NCI-H2171 treated with DMSO at 0.1 percent for 48 hours (cell line): ENCODE data around the gene NFKBIA.
A peak's percentile ranks its signal among the peaks of the same experiment; 100 is the strongest.
"Not testable (repeated sequence)": the region's sequence is repeated elsewhere in the genome, so short reads cannot be mapped to it uniquely, and the experiment has no call there.

Experiments
- DNase-seq: peaks from one replicate; lab custom pipeline; 2025; lab: John Stamatoyannopoulos, UW

NFKBIA gene, protein sequence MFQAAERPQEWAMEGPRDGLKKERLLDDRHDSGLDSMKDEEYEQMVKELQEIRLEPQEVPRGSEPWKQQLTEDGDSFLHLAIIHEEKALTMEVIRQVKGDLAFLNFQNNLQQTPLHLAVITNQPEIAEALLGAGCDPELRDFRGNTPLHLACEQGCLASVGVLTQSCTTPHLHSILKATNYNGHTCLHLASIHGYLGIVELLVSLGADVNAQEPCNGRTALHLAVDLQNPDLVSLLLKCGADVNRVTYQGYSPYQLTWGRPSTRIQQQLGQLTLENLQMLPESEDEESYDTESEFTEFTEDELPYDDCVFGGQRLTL

DNA sequence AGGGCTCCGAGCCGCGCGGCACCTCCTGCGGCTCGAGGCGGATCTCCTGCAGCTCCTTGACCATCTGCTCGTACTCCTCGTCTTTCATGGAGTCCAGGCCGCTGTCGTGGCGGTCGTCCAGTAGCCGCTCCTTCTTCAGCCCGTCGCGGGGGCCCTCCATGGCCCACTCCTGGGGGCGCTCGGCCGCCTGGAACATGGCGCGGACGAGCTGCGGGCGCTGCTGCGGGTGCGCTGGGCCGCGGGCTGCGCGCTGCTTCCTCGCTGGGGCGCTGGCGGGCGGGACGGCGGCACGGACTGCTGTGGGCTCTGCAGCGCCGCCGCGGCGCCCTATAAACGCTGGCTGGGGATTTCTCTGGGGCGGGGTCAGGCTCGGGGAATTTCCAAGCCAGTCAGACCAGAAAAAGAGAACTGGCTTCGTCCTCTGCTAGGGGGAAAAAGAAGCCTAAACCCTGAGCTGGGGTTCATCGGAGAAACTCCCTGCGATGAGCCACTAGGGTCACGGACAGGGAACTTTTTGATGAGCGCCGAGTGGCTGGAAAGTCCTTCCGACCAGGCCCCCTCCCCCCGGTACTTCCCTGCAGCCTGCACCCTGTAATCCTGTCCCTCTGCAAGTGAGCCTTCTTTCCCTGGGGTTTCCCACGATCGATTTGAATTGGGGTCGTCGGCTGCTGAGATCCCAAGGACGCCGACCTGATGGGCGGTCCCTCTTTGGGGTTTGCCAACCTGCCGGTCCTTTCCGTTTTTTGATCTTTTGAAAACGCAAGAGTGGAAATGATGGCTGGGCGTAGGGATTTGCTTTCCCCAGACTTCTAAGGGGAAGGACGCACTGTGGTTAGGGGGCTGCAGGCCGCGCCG lies at the start of gene NFKBIA:
Gene NFKBIA (minus strand): TSS at position 301 of the 855 bp plus-strand sequence. CDS start 105 bp downstream, at position 196.
- peak; percentile 80 for DNase-seq

DNA sequence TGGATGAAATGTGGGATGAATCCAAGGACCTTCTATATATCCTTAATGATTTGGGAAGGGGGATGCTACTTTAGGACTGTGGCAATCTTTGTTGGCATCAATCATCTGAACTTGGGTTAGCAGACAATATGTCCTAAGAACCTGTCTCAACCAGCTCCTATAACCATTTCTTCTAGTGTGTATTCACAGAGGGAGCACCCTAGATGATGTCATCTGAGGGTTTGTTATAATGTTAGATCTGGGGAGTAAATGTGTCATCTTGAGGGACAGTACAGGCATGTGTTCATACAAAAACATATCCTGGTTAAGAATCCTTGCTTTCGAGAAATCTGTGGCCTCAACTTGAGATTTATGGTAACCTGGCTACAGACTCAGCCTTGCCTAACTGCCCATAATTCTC lies 41.9 kb upstream of the NFKBIA start:
- no peak for DNase-seq

DNA sequence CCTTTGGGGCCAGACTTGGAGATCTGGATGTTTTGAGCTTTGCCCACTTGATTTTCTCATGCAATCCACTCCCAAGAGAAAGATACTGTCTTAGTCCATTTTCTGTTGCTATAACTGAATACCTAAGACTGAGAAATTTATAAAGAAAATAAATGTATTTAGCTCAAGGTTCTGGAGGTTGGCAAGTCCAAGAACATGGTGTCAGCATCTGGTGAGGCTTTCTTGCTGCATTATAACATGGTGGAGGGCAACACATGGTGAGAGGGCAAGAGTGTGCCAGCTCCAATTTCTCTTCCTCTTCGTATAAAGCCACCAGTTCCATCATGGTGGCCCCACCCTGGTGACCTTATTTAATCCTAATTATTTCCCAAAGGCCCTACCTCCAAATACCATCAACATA lies 39.6 kb upstream of the NFKBIA start:
- no peak for DNase-seq

DNA sequence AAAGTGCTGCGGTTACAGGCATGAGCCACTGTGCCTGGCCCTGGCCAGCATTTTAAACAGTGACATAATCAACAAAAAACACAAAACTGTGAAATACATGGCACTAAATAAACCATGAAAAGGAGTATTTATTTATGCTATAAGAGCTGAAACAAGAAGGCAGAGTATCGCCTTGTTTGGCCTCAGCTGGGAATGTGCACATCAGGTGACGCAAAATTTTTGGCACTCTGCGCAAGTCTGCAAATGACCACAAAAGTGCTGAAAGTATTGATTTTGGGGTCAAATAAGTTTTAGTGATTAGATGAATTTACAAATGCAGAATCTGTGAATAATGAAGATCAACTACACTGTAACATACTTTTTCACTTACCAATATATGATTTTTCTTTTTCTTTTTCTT lies 36.6 kb upstream of the NFKBIA start:
- DNase-seq, result no peak

DNA sequence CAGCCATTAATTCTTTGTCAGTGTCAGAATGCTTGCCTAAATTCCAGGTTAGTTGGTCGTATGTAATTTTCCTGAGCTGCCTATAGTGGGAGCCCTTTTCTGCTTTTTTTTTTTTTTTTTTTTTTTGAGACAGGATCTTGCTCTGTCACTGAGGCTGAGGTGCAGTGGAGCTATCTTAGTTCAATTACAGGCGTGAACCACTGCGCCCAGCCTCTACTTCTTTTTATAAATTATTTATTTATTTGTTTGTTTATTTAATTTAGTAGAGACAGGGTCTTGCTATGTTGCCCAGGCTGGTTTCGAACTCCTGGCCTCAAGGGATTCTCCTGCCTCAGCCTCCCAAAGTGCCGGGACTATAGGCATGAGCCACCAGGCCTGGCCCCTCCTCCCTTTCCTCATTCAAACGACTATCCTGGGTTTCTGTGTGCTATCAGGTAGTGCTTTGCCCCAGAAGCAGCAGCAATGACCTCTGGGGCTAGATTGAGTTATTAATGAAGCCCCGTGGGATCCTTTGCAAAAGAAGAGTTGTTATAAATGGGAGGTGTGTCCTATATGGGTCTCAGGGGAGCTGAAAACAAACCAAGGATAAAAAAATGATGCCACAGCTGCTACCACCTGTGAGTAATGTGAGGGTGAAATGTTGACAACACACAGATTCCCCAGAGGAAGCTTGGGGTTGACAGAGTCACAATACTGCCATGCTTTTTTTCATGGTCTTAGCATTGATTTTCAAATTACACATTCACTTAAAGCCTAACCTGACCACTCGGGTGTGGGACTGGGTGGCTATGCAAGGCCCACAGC lies 34.6 kb upstream of the NFKBIA start:
- DNase-seq, result peak; percentile 97

DNA sequence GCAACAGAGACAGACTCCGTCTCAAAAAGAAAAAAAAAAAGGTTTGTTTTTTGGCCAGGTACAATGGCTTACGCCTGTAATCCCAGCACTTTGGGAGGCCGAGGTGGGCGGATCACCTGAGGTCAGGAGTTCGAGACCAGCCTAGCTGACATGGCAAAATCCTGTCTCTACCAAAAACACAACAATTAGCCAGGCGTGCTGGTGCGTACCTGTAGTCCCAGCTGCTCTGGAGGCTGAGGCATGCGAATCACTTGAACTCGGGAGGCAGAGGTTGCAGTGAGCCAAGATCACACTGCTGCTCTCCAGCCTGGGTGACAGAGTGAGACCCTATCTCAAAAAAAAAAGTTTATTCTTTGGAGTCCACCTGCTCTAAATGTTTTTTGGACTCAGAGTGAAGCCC lies 33.9 kb upstream of the NFKBIA start:
- not testable (repeated sequence) for DNase-seq

DNA sequence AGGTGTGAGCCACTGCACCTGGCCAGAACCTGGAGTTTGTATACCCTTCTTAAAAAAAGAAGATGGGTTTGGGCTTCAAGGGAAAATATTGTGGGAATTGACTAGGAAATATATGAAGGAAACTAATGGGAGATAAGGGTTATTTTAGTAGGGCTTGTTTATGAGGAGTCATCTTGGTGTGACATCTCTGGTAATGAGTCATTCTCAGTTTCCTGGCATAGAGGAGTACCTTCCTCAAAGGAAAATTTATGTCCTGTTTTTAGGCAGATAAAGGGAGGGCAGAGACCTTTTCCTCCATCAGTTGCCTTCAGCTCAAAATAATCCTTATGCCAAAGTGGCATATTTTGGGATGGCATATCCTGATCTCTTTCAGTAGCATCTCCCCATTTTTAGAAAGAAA lies 30.6 kb upstream of the NFKBIA start:
- no peak for DNase-seq

DNA sequence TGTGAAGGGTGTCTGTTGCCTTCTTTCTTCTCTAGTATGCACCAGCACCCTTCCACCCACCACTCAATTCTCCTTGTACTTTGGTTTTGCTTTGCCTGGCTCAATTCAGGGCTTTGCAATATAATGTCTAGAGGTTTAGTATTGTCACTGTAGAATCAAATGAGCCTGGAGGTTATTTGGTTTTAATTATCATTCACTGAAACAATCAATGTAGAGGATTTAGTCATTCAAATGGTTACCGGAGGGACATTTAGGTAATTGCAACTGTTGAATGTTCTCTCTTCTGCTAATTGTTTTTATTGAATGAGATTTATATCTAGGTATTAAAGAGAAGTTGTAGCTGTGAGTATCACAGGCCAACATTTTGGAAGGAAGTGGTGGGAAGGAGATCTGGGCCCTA lies 29.3 kb upstream of the NFKBIA start:
- no peak for DNase-seq

DNA sequence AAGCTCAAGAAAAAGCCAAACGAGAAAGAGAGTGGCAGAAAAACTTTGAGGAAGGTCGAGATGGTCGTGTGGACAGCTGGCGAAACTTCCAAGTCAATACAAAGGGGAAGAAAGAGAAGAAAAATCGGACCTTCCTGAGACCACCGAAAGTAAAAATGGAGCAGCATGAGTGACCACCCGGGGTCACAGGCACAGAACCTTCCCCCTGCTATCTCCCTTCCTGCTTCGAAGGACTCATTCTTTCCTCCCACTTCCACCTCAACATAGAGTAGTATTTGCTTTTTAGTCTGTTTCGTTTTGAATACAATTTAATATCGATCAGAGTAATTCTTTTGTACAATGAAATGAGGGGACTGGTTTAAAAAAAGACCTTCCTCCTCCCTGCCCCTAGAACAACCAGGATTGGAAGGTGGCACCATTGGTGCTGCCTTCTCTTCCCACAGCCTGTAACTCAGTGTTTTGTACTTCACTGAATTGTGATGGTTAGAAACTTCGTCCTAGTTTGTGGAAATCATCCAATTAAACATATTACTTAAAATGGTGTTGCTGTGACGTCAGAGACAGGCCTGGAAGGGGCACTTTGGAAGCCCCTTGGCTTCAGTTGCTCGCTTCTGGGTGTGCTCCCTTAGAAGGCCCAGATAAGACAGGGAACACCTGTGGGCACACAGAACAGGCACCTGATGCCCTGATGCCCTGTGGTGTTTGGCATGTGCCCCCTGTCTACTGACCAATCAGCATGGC lies 26.1 kb upstream of the NFKBIA start:
- DNase-seq, result no peak

DNA sequence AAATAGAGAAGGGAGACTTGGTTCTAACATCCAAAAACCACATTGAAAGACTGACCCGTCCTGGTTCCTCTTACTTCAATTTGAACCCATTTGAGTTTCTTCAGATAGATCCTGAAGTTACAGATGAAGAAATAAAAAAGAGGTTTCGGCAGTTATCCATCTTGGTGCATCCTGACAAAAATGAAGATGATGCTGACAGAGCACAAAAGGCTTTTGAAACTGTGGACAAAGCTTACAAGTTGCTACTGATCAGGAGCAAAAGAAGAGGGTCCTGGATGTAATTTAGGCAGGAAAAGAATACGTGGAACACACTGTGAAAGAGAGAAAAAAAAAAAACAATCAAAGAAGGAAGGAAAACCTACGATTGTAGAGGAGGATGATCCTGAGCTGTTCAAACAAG lies 25.4 kb upstream of the NFKBIA start:
- no peak for DNase-seq

DNA sequence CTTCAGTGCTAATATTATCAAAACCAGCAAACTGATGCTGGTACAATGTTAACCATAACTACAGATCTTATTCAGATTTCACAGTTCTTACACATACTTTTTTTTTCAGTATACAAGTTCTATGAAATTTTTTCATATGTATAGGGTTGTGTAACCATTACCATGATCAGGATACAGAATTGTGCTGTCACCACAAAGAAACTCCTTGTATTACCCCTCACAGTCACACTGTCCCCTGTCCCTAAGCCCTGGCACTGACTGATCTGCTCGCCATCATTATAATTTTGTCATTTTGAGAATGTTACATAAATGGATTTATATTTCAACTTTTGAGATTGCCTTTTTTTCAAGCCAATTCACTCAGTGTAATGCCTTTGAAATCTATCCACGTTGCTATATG lies 21.3 kb upstream of the NFKBIA start:
- no peak for DNase-seq

DNA sequence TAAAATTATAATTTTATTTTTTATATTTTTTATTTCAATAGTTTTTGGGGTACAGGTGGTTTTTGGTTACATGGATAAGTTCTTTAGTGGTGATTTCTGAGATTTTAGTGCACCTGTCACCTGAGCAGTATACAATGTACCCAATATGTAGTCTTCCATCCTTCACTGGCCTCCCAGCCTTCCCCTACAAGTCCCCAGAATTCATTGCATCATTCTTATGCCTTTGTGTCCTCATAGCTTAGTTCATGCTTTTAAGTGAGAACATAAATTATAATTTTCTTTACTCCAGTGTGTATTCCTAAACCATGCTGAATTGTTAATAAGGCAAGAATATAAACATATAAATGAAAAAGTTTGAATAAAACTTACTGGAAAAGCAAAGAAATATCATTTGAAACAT lies 19.1 kb upstream of the NFKBIA start:
- no peak for DNase-seq

DNA sequence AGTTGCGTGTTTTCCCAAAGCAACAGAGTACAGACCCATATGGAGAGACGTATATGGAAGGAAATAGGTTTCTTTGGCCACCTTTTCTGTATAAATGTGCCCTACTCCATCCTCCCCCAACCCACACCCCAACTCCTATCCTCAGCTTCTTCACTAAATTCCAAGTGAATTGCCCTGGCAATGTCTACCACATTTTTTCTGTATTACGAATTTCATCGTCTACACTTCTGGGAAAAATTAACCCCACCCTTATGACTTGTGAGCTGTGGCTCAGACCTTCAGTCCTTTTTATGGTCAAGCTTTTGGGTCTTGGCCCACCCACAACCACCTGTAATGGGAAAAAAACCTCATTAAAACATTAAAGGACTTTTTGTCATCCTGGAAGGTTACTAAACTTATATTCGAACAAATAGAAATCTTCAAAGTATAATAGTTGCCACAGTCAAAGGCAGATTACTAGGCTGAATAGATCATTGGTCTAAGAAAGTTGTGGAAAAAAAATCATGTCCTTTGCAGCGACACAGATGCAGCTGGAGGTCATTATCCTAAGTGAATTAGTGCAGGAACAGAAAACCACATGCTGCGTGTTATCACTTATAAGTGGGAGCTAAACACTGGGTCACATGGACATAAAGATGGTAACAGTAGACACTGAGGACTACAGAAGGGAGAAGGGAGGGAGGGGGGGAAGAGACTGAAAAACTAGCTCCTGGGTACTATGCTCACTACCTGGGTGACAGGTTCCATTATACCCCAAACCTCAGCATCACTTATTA lies 15.7 kb upstream of the NFKBIA start:
- no peak for DNase-seq

DNA sequence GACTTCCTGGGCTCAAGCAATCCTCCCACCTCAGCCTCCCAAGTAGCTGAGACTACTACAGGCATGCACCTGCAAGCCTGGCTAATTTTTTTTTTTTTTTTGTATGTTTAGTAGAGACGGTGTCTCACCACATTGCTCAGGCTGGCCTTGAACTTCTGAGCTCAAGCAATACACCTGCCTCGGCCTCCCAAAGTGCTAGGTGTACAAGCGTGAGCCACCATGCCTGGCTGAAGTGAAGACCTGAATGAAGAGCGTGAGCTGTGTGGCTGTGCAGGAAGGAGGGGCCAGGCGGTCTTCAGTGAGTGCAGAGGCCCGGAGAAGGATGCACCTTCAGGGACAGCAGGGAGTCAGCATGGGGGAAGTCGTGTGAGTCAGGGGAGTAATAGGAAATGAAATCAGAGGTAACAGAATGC lies 14.9 kb upstream of the NFKBIA start:
- DNase-seq, result no peak

DNA sequence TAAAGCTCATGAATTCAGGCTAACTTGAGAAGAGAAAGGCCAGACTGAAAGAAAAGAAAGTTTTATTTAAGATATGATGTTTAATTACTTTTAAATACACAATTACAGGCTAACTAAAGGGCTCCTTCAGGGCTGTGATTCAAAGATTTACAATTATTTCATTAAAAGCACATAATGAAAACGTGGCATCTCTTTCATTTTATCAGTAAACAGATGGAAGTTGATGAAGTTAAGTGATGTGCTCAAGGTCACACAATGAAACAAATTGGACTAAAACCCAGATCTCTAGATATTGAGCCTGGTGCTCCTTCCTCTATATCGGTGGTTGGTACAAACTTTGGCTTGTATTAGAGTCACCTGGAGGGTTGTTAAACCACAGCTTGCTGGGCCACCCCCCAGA lies 13.5 kb upstream of the NFKBIA start:
- no peak for DNase-seq

DNA sequence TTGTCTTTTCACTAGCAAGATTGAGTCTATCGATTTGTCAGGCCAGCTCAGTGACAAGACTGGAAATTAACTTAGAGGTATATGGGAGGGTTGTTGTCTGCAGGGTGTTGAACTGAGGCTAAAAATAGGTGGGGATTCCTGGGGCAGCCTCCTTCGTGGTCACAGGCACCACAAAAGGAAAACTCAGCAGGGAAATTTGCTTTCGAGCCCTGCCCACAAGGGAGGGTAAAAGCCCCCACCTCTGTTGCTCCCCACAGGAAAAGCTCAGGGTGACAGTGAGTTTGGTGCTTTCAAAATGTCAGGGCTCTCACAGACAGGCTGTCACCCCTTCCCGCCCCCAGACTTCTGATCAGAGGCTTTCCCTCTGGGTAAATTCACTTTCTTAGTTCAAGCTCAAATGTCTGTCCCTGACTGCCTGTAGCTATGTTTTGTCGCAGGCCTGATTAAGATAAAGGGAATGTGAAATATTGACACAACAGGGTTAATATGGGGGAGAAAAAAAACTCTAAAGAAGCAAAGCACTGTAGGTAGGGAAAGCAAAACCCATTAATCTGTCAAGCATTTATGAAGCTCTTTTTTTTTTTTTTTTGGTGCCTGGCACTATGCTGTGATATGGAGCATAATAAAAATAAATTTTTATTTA lies 11.7 kb upstream of the NFKBIA start:
- DNase-seq, result no peak

DNA sequence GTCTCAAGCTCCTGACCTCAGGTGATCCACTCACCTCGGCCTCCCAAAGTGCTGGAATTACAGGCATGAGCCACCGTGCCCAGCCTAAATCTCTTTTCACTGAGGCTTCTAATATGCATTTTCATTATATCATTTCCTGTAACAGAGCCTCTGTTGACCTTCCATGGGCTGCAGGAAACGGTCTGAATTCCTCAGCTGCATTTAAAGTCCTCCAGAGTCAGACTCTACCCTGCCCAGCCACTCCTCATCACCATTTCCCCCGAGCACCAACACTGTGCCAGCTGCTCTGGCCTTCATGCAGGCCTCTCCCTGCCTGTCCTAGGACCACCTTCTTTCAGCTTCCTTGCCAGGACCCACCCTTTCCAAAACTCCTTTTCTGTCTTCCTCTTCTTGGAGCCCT lies 9.8 kb upstream of the NFKBIA start:
- no peak for DNase-seq

DNA sequence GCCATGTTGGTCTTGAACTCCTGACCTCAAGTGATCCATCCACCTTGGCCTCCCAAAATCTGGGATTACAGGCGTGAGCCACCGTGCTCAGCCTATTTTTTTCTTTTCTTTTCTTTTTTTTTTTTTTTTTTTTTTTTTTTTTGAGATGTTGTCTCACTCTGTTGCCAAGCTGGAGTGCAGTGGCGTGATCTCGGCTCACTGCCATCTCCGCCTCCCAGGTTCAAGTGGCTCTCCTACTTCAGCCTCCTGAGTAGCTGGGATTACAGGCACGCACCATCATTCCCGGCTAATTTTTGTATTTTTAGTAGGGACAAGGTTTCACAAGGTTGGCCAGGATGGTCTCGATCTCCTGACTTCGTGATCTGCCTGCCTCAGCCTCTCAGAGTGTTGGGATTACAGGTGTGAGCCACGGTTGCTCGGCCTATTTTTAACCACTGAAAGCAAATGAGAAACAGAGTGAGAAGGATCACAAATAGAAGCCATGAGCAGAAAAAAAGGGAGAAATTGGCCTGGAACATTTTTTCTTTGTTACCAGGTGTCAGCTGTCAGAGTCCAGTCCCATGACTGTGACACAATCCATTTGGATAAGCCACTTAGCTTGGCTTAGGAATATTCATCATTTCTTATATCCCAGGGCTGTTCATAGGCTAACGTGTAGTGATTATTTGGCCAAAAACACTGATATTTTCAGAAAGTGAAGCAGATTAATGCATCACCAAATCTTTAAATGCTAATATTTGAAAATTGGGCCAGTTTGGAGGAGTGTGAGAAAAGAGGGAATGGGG lies 7.9 kb upstream of the NFKBIA start:
- no peak for DNase-seq

DNA sequence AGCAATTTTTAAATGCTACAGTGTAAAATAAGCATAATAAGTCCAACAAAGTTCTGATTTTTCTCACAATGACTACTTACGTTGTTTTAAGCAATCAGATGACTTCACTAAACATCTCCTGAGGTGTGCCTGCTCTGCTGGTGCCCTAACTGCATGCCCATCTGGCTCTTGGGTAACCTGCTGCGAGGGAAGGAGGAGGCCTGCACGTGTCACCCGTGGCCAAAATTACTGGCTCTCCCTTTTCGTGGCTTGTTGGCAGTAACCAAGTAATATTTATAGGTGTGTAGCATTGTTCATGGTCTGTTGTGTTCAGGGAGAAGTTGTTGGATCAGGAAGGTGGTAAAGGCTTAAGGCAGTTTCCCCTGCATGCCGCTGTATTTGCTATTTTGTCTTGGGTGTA lies 6.3 kb upstream of the NFKBIA start:
- DNase-seq, result no peak

DNA sequence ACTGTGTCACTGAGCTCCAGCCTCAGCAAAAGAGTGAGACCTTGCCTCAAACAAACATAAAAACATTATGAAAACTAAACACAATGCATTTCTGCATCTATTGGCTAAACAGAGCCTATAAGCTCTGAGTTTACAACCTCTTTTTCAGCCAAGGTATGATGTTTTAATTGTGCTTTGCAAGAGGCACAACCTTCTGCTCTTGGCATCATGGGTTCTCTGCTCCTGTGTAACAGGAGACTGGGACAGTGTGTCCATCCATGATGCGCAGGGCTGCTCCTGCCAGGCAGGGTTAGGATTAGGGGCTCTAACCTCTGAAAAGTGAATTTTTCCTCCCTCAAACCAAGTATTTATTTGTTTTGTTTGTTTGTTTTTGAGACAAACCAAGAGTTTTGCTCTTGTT lies 5.0 kb upstream of the NFKBIA start:
- no peak for DNase-seq
